HAP-1 (cell line): ENCODE data around the gene BMAL1.

Experiments used
- DNase-seq, 2 experiments: peaks; one replicate each; pipeline ENCODE4 v3.0.0-alpha.2; 2016 to 2020; ENCODE audit warnings: low spot score in 2 of 2
- H3K27me3 ChIP-seq: fragments of 250-450 bp; sonication (Bioruptor Pico); 2 replicates; pipeline ENCODE4 v1.5.1; 2020; ENCODE audit warnings: low read depth, mild to moderate bottlenecking, moderate library complexity
- H3K36me3 ChIP-seq: fragments of 250-450 bp; sonication (Bioruptor Pico); replicated peaks from 2 replicates; pipeline ENCODE4 v1.5.1; 2020; ENCODE audit warnings: mild to moderate bottlenecking
- H3K4me1 ChIP-seq: fragments of 250-450 bp; sonication (Bioruptor Pico); 2 replicates; pipeline ENCODE4 v1.5.1; 2020; ENCODE audit warnings: mild to moderate bottlenecking
- H3K4me3 ChIP-seq: fragments of 250-450 bp; sonication (Bioruptor Pico); 2 replicates; pipeline ENCODE4 v1.5.1; 2020; ENCODE audit warnings: mild to moderate bottlenecking, moderate library complexity
- H3K9me3 ChIP-seq: fragments of 250-450 bp; sonication (Bioruptor Pico); 2 replicates; pipeline ENCODE4 v1.5.1; 2020; ENCODE audit warnings: mild to moderate bottlenecking, moderate library complexity
- in situ Hi-C: fragments of 300-500 bp; cut with MboI; formaldehyde crosslinking; loops from 3 replicates; pipeline ENCODE4 v1.14.3; 2020; ENCODE audit warnings: low sequenced_read_pairs, inconsistent platforms, mixed read lengths

Gene BMAL1

GRCh38 chr11:13277768-13278608, at the start of gene BMAL1:
TSS of gene BMAL1 (plus strand) at chr11:13277790. CDS start at chr11:13354309, 76,519 bp downstream.
- peak within 1 kb of the TSS; percentile 59 for H3K4me3 ChIP-seq
- DNase-seq = no peak
- in situ Hi-C loops = no loop called here
- peaks cover 34% of the 10 kb centered on the region for H3K27me3 ChIP-seq
- no peaks in the 10 kb centered on the region for H3K36me3 ChIP-seq
- no peaks in the 10 kb centered on the region for H3K9me3 ChIP-seq
- no peaks in the 10 kb centered on the region for H3K4me1 ChIP-seq

GRCh38 chr11:13228572-13228971, 49.0 kb upstream of the BMAL1 start:
- 0 out of 2 replicates have a peak, but pooled peaks cover 5% of the 10 kb centered on the region for H3K27me3 ChIP-seq
- no peaks in the 10 kb centered on the region for H3K36me3 ChIP-seq
- no peaks in the 10 kb centered on the region for H3K9me3 ChIP-seq
- no peak overlapping the region for H3K4me3 ChIP-seq
- H3K4me1 ChIP-seq = no peaks in the 10 kb centered on the region
- no peak for DNase-seq
- in situ Hi-C loops = no loop called here

- Histone ChIP-seq H3K27me3 (0 out of 2 replicates have a peak, but pooled peaks cover 5% of the 10 kb centered on the region), H3K4me1 (no peaks in the 10 kb centered on the region), H3K9me3 (no peaks in the 10 kb centered on the region), H3K36me3 (no peaks in the 10 kb centered on the region), H3K4me3 (no peak overlapping the region)
- no peak for DNase-seq
- in situ Hi-C loops = no loop called here
These were observed 48.5 kb upstream of the BMAL1 start for GRCh38 chr11:13229136-13229535.

- no peak overlapping the region for H3K4me3 ChIP-seq
- in situ Hi-C loops = no loop called here
- H3K4me1 ChIP-seq = no peaks in the 10 kb centered on the region
- DNase-seq = no peak
- no peaks in the 10 kb centered on the region for H3K9me3 ChIP-seq
- 0 out of 2 replicates have a peak, but pooled peaks cover 5% of the 10 kb centered on the region for H3K27me3 ChIP-seq
- H3K36me3 ChIP-seq = no peaks in the 10 kb centered on the region
These were observed 47.8 kb upstream of the BMAL1 start for GRCh38 chr11:13229711-13230318.

GRCh38 chr11:13233173-13233745, 44.3 kb upstream of the BMAL1 start:
- Histone ChIP-seq H3K36me3 (no peaks in the 10 kb centered on the region), H3K9me3 (no peaks in the 10 kb centered on the region), H3K4me3 (no peak overlapping the region), H3K27me3 (0 out of 2 replicates have a peak, but pooled peaks cover 2% of the 10 kb centered on the region), H3K4me1 (no peaks in the 10 kb centered on the region)
- no peak for DNase-seq
- in situ Hi-C loops = no loop called here

- Histone ChIP-seq H3K9me3 (no peaks in the 10 kb centered on the region), H3K27me3 (peaks cover 3% of the 10 kb centered on the region), H3K4me1 (no peaks in the 10 kb centered on the region), H3K36me3 (no peaks in the 10 kb centered on the region), H3K4me3 (no peak overlapping the region)
- in situ Hi-C loops = no loop called here
- no peak for DNase-seq
These were observed 41.7 kb upstream of the BMAL1 start for GRCh38 chr11:13235895-13236294.

- Histone ChIP-seq H3K4me3 (no peak overlapping the region), H3K36me3 (no peaks in the 10 kb centered on the region), H3K9me3 (no peaks in the 10 kb centered on the region), H3K27me3 (peaks cover 3% of the 10 kb centered on the region), H3K4me1 (no peaks in the 10 kb centered on the region)
- no peak for DNase-seq
- in situ Hi-C loops = no loop called here
These were observed 41.0 kb upstream of the BMAL1 start for GRCh38 chr11:13236626-13237025.

GRCh38 chr11:13237761-13238160, 39.8 kb upstream of the BMAL1 start:
- in situ Hi-C loops = no loop called here
- no peak for DNase-seq
- no peaks in the 10 kb centered on the region for H3K4me1 ChIP-seq
- no peaks in the 10 kb centered on the region for H3K9me3 ChIP-seq
- H3K4me3 ChIP-seq = no peak overlapping the region
- H3K36me3 ChIP-seq = no peaks in the 10 kb centered on the region
- H3K27me3 ChIP-seq = peaks cover 12% of the 10 kb centered on the region

- Histone ChIP-seq H3K4me3 (no peak overlapping the region), H3K4me1 (no peaks in the 10 kb centered on the region), H3K27me3 (peaks cover 21% of the 10 kb centered on the region), H3K9me3 (no peaks in the 10 kb centered on the region), H3K36me3 (no peaks in the 10 kb centered on the region)
- DNase-seq = peak; percentile 24 to 75
- in situ Hi-C loops = no loop called here
These were observed 38.6 kb upstream of the BMAL1 start for GRCh38 chr11:13238879-13239514.

- H3K9me3 ChIP-seq = no peaks in the 10 kb centered on the region
- H3K36me3 ChIP-seq = no peaks in the 10 kb centered on the region
- peaks cover 40% of the 10 kb centered on the region for H3K27me3 ChIP-seq
- in situ Hi-C loops = no loop called here
- H3K4me3 ChIP-seq = no peak overlapping the region
- H3K4me1 ChIP-seq = no peaks in the 10 kb centered on the region
- DNase-seq = no peak
These were observed 35.0 kb upstream of the BMAL1 start for GRCh38 chr11:13242564-13242963.

- no peak for DNase-seq
- Histone ChIP-seq H3K4me1 (no peaks in the 10 kb centered on the region), H3K36me3 (no peaks in the 10 kb centered on the region), H3K27me3 (peaks cover 28% of the 10 kb centered on the region), H3K4me3 (no peak overlapping the region), H3K9me3 (no peaks in the 10 kb centered on the region)
- in situ Hi-C loops = no loop called here
These were observed 29.8 kb upstream of the BMAL1 start for GRCh38 chr11:13247606-13248296.

GRCh38 chr11:13249177-13249576, 28.4 kb upstream of the BMAL1 start:
- no peak for DNase-seq
- no peaks in the 10 kb centered on the region for H3K4me1 ChIP-seq
- no peaks in the 10 kb centered on the region for H3K9me3 ChIP-seq
- peaks cover 17% of the 10 kb centered on the region for H3K27me3 ChIP-seq
- in situ Hi-C loops = no loop called here
- H3K4me3 ChIP-seq = no peak overlapping the region
- no peaks in the 10 kb centered on the region for H3K36me3 ChIP-seq

GRCh38 chr11:13249992-13250391, 27.6 kb upstream of the BMAL1 start:
- peaks cover 9% of the 10 kb centered on the region; the same call in 1 of the 2 replicates for H3K27me3 ChIP-seq
- H3K4me1 ChIP-seq = no peaks in the 10 kb centered on the region
- no peak overlapping the region for H3K4me3 ChIP-seq
- in situ Hi-C loops = no loop called here
- H3K36me3 ChIP-seq = no peaks in the 10 kb centered on the region
- no peak for DNase-seq
- H3K9me3 ChIP-seq = no peaks in the 10 kb centered on the region
